Muscle layer of colon (tissue), 2 donors: Measurements from ENCODE around the gene ROBO4.

Source experiments
- H3K27ac ChIP-seq: one replicate; pipeline ENCODE4 v1.7.0; 2013; ENCODE audit warnings: low read depth, mild to moderate bottlenecking, low read length, moderate library complexity
- H3K27me3 ChIP-seq, 2 donors: one replicate each; pipeline ENCODE4 v1.7.0; 2013; ENCODE audit warnings: low read length in 2 of 2, mild to moderate bottlenecking in 2 of 2; ENCODE audit not compliant: insufficient read depth in 2 of 2, control insufficient read depth in 1 of 2
- H3K36me3 ChIP-seq: one replicate; pipeline ENCODE4 v1.7.0; 2013; ENCODE audit warnings: mild to moderate bottlenecking, low read length; ENCODE audit not compliant: insufficient read depth
- H3K4me1 ChIP-seq: one replicate; pipeline ENCODE4 v1.7.0; 2013; ENCODE audit warnings: mild to moderate bottlenecking, low read length; ENCODE audit not compliant: insufficient read depth
- H3K4me3 ChIP-seq, 2 donors: one replicate each; pipeline ENCODE4 v1.7.0; 2013; ENCODE audit warnings: low read length in 2 of 2, low read depth in 1 of 2, mild to moderate bottlenecking in 1 of 2, moderate library complexity in 1 of 2
- H3K9ac ChIP-seq: one replicate; pipeline ENCODE4 v1.7.0; 2013; ENCODE audit warnings: low read length
- H3K9me3 ChIP-seq: one replicate; pipeline ENCODE4 v1.7.0; 2013; ENCODE audit warnings: mild to moderate bottlenecking, low read length
- donor health status: abdominal sarcoma.
- donor health status: Adenocarcinoma of cecum.

Gene ROBO4

DNA sequence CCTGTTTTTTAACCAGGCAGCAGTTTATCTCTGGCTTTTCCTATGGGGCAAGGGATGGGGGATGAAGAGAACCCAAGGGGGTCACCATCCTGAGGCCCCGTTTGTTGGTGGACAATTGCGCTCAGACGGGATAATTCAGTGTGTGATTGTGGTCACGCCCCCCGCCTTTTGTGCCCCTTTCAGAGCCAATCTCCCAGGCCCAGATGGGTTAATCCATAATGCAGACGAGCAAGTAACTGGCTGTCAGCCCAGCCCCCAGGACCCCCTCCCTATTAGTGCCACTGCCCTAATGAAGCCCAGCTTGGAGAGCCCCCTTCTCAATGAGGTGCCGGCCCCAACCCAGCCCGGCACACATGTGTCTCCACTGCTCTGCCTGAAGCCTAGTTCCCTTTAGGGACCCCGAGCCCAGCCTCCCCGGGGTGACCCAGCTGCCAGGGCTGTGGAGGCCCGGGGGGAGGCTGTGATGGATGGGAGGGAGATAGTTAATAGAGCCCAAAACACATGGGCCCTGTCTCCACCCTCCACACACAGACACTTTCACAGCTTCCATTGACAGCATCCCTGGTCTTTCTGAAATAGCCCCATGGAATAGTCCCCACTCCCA, 51.5 kb downstream of the ROBO4 start:
- Histone ChIP-seq H3K9ac (no peak overlapping the region), H3K36me3 (no peaks in the 10 kb centered on the region), H3K27ac (no peak overlapping the region), H3K9me3 (no peaks in the 10 kb centered on the region), H3K4me3 (no peak overlapping the region), H3K27me3 (peaks cover 40 to 70% of the 10 kb centered on the region in 2 donors), H3K4me1 (no peaks in the 10 kb centered on the region)

DNA sequence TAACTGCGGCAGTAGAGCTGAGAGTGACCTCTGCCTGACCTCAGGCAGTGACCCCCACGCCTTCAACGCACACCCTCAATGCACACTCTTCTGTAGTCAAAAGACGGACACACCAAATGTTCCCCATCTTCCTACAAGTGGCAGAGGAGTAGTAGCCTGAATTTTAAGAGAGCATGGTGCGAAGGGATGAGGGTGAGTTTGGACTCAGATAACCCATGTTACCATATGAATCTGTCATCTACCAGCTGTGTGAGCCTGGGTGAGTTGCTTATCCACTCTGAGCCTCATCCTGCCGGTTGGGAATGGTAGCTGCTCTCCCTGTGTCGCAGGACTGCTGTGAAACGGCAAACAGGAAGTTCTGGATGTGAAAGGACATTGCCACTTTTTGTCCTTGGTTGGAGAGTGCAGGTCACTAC, 53.0 kb downstream of the ROBO4 start:
- no peak overlapping the region for H3K9ac ChIP-seq
- no peaks in the 10 kb centered on the region for H3K9me3 ChIP-seq
- H3K27me3 ChIP-seq: peaks cover 54 to 85% of the 10 kb centered on the region in 2 donors
- H3K27ac ChIP-seq: no peak overlapping the region
- H3K4me3 ChIP-seq: no peak overlapping the region
- no peaks in the 10 kb centered on the region for H3K36me3 ChIP-seq
- H3K4me1 ChIP-seq: no peaks in the 10 kb centered on the region

DNA sequence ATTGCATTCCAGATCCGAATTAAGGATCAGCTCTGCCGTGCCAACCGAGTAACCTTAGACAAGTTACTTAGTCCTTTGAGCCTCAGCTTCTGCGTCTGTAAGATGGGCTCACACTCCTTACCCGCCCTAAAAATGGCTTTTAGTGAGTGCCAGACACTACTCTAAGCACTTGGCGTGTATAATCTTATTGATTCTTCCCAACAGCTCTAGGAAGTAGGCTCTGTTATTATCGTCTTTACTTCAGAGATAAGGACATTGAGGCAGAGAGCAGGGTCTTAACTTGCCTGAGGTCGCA, 54.1 kb downstream of the ROBO4 start:
- H3K27ac ChIP-seq: no peak overlapping the region
- peaks cover 60 to 87% of the 10 kb centered on the region in 2 donors for H3K27me3 ChIP-seq
- no peak overlapping the region for H3K9ac ChIP-seq
- no peaks in the 10 kb centered on the region for H3K4me1 ChIP-seq
- no peak overlapping the region for H3K4me3 ChIP-seq
- no peaks in the 10 kb centered on the region for H3K9me3 ChIP-seq
- H3K36me3 ChIP-seq: no peaks in the 10 kb centered on the region

DNA sequence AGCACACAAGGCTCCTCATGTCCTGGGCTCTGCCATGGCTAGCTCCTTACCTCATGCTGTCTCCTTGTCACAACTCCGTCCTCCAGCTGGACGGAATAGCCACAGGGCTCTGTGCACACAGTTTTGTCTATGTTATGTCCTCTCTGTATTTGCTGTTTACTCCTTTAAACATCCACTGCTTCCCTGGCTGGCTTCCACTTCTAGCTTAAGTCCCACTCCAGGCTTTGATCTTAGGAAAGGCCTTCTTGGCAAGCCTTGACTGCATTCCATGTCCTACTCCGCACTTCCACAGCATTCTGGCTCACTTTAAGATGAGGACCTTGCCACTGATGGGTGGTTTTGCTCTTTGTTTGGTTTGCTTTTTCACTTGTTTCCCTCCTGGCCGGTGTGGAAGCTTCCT, 55.4 kb downstream of the ROBO4 start:
- Histone ChIP-seq H3K4me1 (no peaks in the 10 kb centered on the region), H3K36me3 (no peaks in the 10 kb centered on the region), H3K27me3 (peaks cover 68 to 96% of the 10 kb centered on the region in 2 donors), H3K9ac (no peak overlapping the region), H3K9me3 (no peaks in the 10 kb centered on the region), H3K27ac (no peak overlapping the region), H3K4me3 (no peak overlapping the region)

DNA sequence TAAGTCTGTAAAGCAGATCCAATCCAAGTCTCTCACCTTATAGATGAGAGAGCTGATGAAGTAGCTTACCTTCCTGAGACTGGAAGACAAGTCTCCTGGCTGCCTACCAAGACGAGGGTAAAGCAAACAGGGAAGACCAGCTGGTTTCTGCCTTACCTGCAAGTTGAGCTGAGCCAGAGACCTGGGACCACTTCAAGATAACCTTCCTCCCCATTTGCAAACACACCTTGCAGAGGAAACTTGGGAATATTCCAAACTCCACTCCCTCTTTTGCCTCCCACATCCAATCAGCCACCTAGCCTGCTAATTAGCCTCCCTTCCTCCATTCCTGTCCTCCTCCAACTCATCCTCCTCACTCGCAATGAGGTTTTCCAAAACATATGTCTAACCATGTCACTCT, 55.8 kb downstream of the ROBO4 start:
- H3K27me3 ChIP-seq: peaks cover 68 to 92% of the 10 kb centered on the region in 2 donors
- no peaks in the 10 kb centered on the region for H3K4me1 ChIP-seq
- H3K27ac ChIP-seq: no peak overlapping the region
- H3K36me3 ChIP-seq: no peaks in the 10 kb centered on the region
- no peaks in the 10 kb centered on the region for H3K9me3 ChIP-seq
- H3K4me3 ChIP-seq: no peak overlapping the region
- H3K9ac ChIP-seq: no peak overlapping the region

DNA sequence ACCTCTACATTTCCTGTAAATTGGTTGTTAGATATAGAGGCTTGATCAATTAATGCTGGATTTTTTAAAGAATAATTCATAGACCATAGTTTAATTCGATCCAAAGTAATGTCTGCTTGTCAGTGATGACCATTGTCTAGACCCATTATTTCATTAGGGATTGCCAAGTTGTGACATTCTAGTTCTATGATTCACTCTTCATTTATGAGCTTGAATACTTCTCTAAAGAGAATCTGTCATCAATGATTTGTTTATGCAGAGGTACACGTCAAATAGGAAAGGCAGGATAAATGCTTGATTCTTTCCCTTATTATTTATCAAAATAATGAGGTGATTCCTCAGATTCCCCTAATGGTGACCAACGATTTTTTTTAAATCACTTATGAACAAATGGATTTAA, 56.5 kb downstream of the ROBO4 start:
- no peak overlapping the region for H3K4me3 ChIP-seq
- no peaks in the 10 kb centered on the region for H3K4me1 ChIP-seq
- H3K9me3 ChIP-seq: no peaks in the 10 kb centered on the region

DNA sequence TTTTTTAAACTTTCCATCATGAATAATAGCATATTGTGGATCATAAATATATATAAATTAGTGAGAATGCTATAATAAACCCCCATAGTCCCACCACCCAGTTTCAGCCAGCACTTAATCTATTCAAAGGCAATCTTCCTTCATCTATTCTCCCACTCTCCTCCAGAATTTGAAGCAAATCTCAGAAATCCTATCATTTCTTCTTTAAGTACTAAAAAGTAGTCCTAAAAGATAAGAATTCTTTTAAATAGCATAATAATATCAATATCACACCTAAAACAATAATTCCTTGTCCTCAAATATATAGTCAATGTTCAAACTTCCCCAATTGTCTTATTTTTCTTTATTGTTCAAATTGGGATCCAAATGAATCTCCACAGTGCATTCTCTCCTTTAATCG, 57.0 kb downstream of the ROBO4 start:
- Histone ChIP-seq H3K36me3 (no peaks in the 10 kb centered on the region), H3K9me3 (no peaks in the 10 kb centered on the region), H3K27ac (no peak overlapping the region), H3K4me3 (no peak overlapping the region), H3K9ac (no peak overlapping the region), H3K4me1 (no peaks in the 10 kb centered on the region), H3K27me3 (peaks cover 62 to 80% of the 10 kb centered on the region in 2 donors)

More for the DNA sequence above, 56.5 kb downstream of the ROBO4 start:
- no peaks in the 10 kb centered on the region for H3K36me3 ChIP-seq
- H3K27ac ChIP-seq: no peak overlapping the region
- H3K9ac ChIP-seq: no peak overlapping the region
- H3K27me3 ChIP-seq: peaks cover 64 to 85% of the 10 kb centered on the region in 2 donors

DNA sequence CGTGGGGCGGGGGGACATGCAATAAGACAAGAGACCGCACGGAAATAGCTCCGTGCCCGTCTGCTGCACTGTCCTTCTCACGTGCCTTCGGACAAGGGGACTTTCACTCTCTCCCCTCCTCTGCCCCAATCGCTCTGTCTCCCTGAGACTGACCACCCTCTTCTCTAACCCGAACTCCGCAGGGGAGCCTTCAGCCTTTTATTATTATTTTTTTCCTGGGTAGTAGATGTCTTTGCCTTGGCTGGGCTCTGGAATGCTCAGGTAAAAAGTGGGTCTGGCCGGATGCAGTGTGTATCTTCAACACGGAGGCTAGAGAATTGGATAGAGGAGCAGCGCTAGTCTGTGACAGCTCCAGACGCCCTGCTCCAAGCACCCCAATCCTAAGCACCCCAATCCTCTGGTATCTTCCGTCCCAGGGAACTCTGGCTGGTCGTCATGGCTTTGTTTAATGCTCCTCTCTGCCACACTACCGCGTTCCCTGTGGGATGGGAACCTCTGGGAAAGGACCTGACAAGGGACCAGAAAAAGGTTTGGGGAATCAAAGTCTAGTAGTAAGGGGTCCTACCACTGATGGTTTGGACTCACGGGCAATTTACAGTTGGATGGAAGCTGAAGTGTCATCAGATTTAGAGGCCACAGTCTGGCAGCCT, 57.6 kb downstream of the ROBO4 start:
- Histone ChIP-seq H3K9ac (no peak overlapping the region), H3K27me3 (peaks cover 59 to 74% of the 10 kb centered on the region in 2 donors), H3K4me3 (no peak overlapping the region), H3K27ac (no peak overlapping the region), H3K9me3 (no peaks in the 10 kb centered on the region), H3K36me3 (no peaks in the 10 kb centered on the region), H3K4me1 (no peaks in the 10 kb centered on the region)

DNA sequence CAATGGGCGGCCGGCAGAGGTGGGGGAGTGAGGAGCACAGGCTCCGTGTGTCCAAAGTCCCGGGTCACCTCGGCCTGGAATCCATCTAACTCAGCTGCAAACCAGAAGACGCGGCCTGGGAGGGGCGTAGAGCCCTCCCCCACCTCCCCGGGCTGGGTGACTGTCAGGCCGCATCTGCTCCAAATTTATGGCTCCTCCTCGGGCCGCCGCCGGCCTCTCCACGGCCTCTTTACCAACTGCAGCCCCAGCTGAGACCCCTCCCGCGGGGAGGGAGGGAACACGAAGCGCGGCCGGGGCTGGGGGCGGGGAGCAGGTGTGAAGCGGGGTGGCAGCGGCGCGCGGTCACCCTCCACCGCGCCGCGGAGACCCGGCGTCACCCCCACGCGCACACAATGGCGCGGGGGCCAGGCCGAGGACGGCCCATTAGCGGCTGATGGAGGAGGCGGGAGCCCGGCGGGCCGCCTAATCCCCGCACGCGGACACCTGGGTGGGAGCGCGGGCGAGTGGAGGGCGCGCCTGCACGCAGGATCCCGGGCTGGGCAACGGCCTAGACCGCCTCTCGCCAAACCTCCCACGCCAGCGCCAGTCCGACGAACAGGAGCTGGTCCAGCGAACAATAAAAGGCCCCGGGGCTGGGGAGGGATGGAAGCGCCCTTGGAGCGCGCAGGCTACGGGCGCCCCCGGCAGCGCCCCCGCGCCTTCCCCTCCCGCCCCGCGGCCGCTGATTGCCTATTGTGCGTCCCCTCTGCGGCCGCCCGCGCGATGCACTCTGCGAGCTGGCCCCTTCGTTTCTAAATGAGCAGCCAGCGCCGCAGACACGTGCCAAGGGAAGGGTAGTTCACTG, 58.3 kb downstream of the ROBO4 start:
- Histone ChIP-seq H3K4me1 (no peaks in the 10 kb centered on the region), H3K27ac (no peak overlapping the region), H3K27me3 (peaks cover 54 to 67% of the 10 kb centered on the region in 2 donors), H3K9ac (no peak overlapping the region), H3K4me3 (no peak overlapping the region), H3K36me3 (no peaks in the 10 kb centered on the region), H3K9me3 (no peaks in the 10 kb centered on the region)

DNA sequence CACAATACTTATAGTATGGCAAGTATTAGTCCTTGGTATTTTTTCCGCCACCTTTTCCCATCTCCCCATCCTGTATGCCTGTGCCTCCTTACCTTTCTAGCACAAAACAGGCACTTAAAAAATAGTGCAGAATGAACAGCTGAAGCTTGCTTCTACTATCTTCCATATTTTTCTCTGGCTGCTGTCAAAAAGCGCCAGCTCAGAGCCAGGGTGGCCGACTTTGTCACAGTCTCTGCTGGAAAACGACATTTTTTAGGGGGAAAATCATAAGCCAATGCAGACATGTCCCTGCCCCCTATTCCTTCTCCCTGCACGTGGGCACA, 58.9 kb downstream of the ROBO4 start:
- Histone ChIP-seq H3K4me1 (no peaks in the 10 kb centered on the region), H3K9me3 (no peaks in the 10 kb centered on the region), H3K4me3 (no peak overlapping the region), H3K27ac (no peak overlapping the region), H3K27me3 (peaks cover 51 to 61% of the 10 kb centered on the region in 2 donors), H3K9ac (no peak overlapping the region), H3K36me3 (no peaks in the 10 kb centered on the region)

DNA sequence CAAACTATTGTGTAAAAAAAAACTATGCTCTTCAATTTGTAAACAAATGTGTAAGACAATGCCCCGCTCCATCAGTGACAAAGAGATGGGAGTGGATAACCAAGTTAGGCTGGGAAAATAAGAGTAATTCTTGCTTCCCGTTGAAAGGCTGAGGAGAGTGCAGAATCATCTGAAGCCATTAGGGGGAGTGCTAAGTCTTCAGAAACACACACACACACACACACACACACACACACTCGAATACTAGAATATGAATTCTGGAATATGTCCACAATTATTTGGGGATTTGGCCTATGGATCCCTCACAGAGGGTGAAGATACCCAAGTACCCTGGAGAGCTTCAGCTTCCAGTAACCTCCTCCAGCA, 60.2 kb downstream of the ROBO4 start:
- Histone ChIP-seq H3K4me1 (no peaks in the 10 kb centered on the region), H3K4me3 (no peak overlapping the region), H3K36me3 (no peaks in the 10 kb centered on the region), H3K9me3 (no peaks in the 10 kb centered on the region), H3K27me3 (peaks cover 41 to 48% of the 10 kb centered on the region in 2 donors), H3K9ac (no peak overlapping the region), H3K27ac (no peak overlapping the region)
